Lung microvascular endothelial cell (primary cell): ENCODE results near the gene VWF. TPM values are rescaled to one million over a fixed set of nuclear protein-coding genes. Genes with fewer than 3 reads are reported as not detected.
"Not testable (repeated sequence)": the region's sequence is repeated elsewhere in the genome, so short reads cannot be mapped to it uniquely, and the experiment has no call there.

Experiments used
- DNase-seq, 2 donors: peaks; one replicate each; pipeline versions ENCODE4 v3.0.0 to v3.0.0-alpha.2; 2010; ENCODE audit warnings: low read depth in 2 of 2
- total RNA-seq: library from RNA; depleted of rRNA; stranded (reverse); fragments of >200 nt; gene quantifications from 2 replicates; pipeline ENCODE4 v1.2.1, GENCODE V29; 2014

The VWF gene
- total RNA-seq, 1 donor from 2014 or later: 1,530 TPM

GRCh38 chr12:6146509-6146908 is 22.0 kb upstream of the VWF start:
- DNase-seq: no peak

DNA sequence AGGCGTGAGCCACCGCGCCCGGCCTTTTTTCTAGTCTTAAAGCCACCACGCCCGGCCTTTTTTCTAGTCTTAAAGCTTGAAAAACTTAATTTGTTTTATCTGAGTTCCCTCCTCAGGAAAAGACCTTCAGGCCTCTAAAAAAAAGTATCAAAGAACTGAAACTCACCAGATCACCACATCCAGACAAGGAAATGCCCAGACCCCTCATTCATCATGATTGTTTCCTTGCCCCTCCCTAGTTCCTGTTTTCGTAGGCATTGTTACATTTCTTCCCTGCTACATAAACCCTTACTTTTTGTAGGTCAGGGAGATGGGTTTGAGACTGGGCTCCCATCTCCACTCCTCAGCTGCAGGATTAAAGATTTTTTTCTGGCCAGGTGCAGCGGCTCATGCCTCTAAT is 21.1 kb upstream of the VWF start:
- peak in 1 of 2 donors; percentile 86 for DNase-seq

DNA sequence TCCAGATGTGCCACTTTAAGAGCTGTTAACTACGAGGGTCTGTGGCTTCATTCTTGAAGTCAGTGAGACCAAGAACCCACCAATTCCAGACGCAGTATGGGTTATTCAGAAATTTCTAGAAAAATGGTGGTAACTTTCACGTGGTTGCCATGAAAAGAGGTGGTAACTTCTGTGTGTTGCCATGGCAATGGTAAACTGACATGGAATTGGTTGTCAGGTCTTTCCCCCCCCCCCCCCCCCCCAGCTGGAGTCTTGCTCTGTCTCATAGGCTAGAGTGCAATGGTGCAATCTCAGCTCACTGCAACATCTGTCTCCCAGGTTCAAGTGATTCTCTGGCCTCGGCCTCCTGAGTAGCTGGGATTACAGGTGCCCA is 18.8 kb upstream of the VWF start:
- no peak for DNase-seq

DNA sequence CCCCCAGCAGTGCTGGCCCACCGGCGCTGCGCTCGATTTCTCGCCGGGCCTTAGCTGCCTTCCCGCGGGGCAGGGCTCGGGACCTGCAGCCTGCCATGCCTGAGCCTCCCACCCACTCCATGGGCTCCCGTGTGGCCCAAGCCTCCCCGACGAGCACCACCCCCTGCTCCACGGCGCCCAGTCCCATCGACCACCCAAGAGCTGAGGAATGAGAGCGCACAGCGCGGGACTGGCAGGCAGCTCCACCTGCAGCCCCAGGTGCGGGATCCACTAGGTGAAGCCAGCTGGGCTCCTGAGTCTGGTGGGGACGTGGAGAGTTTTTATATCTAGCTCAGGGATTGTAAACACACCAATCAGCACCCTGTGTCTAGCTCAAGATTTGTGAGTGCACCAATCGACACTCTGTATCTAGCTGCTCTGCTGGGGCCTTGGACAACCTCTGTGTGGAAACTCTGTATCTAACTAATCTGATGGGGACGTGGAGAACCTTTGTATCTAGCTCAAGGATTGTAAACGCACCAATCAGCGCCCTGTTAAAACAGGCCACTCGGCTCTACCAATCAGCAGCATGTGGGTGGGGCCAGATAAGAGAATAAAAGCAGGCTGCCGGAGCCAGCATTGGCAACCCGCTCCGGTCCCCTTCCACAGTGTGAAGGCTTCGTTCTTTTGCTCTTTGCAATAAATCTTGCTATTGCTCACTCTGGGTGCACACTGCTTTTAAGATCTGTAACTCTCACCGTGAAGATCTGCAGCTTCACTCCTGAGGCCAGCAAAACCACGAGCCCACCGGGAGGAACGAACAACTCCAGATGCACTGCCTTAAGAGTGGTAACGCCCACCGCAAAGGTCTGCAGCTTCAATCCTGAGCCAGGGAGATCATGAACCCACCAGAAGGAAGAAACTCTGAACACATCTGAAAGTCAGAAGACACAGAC is 18.2 kb upstream of the VWF start:
- DNase-seq: not testable (repeated sequence)

DNA sequence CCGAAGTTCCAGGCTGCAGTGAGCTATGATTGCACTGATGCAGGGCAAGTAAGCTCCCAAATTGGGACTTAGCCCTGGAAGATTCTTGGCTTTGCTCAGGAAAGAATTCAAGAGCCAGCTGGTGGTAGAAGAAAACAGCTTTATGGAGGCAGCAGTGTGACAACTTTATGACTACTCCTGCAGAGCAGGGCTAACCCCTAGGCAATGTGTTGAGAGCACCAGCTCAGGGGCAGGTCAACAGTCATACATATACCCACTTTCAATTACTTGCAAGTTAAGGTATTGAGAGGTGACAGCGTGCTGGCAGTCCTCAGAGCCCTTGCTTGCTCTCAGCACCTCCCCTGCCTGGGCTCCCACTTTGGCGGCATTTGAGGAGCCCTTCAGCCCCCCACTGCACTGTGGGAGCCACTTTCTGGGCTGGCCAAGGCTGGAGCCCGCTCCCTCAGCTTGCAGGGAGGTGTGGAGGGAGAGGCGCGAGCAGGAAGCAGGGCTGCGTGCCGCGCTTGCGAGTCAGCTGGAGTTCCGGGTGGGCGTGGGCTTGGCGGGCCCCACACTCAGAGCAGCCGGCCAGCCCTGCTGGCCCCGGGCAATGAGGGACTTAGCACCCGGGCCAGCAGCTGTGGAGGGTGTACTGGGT is 17.4 kb upstream of the VWF start:
- not testable (repeated sequence) for DNase-seq

DNA sequence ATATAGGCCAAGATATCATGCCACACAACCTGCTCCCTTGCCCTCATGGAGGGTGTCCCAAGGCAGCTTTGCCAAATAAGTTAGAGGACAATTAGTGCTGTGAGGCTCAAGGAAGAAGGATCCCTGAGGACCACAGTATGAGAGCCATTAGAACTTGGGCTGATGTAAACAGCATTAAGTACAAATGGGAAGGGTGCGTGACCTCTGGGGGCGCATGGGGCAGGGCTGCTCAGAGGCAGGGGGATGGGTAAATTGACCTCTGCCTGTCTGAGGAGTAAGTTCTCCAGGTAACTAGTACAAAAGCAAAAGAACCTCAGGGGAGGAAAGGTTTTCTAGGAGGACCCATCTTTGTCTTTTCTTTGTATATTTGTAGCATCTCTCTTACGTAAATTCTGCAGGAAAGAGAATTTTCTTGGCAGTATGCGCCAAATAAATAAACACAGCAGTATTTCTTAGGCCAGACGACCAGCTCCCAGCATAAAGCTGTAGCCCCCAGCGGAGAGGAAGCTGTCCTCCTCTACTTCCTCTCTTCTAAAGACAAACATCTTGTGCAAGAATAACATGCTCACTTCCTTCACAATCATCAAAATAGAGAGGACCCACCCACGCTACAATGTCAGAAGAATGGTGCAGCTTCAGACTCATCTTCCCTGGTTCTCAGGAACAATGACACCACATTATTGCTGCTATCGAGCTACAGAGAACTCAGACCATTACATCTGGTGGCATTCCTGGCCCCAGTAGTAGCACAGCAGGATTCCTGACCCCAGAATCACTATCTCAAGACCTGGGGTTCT is 16.4 kb upstream of the VWF start:
- peak in 1 of 2 donors; percentile 91 for DNase-seq

- peak in 1 of 2 donors; percentile 92 for DNase-seq
Measured at GRCh38 chr12:6135071-6135470, 10.6 kb upstream of the VWF start.

DNA sequence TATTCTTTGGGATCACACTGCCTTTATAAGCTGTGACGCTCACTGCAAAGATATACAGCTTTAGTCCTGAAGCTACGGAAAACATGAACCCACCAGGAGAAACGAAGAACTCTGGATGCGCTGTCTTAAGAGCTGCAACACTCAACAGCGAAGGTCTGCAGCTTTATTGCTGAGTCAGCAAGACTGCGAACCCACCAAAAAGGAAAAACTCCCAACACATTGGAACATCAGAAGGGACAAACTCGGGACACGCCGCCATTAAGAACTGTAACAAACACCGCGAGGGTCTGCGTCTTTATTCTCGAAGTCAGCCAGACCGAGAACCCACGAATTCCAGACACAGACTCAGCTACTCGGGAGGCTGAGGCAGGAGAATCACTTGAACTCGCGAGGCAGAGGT is 9.2 kb upstream of the VWF start:
- DNase-seq: no peak

GRCh38 chr12:6132496-6132895 is 8.0 kb upstream of the VWF start:
- DNase-seq: no peak

DNA sequence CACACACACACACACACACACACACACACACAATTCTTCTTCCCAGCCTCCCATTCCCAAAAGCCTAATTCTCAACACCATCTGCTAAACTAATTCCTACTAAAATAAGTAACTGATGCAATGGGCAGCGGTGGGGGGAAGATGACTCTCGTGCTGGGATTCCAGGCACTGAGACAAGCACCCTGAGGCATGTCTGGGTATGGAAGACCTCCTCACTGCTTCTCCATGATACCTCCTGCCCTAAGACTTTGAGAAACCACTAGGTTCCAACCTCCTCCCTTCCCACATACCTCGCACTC is 789 bp upstream of the VWF start:
- DNase-seq: no peak

- peak in 1 of 2 donors; percentile 49 for DNase-seq
Measured at GRCh38 chr12:6123258-6123657, 1.2 kb downstream of the VWF start.

DNA sequence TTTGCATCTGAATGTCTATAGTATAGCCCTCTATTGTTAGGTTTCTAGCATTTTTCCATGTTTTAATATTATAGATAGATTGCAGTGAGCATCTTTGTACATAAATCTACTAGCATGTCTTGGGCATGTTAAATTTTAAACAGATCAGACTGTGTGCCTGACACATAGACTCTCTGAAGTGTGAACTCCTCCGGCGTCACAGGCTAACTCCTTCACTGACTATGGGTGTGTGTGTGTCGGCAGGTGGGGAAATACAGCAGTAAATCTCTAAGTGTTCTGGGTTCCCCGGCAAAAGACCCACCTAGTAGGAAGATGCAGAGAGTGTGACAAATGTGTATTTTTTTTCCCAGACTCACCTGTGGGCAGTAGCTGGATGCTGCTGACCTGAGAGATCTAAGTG is 2.3 kb downstream of the VWF start:
- DNase-seq: no peak

GRCh38 chr12:6120796-6121473 is 3.5 kb downstream of the VWF start:
- DNase-seq: peak in 1 of 2 donors; percentile 23

DNA sequence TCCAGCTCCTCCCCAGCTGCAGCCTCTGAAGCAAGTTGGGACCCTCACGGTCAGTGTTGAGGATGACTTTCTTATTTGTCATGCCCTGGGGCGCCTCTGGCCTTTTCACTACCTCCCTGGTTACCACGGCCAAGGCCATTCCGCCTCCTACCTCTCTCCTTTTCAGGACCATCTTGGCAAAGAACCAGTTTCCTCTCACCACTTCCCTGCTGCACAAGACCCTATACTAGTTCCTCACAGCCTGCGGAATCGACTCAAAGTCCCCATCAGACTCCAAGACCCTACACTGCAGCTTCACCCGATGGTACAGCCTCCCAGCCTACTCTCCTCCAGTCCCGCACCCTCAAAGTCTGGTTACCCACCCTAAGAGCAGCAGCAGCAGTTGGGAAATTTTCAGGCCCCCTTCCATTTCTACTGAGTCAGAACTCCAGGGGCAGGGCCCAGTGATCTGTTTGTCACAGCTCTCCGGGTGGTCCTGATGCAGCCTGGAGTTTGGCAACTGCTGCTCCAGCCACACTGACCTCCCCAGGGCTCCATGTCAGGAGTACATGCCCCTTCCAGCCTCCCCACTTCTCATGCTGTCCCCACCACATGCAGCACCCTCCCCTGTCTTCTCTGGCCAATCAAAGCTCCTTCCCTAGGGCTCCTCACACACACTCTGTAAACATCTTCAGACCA is 5.4 kb downstream of the VWF start:
- peak in 1 of 2 donors; percentile 47 for DNase-seq

- DNase-seq: peak; percentile 89 to 99
Measured at GRCh38 chr12:6116471-6117021, 7.9 kb downstream of the VWF start.

DNA sequence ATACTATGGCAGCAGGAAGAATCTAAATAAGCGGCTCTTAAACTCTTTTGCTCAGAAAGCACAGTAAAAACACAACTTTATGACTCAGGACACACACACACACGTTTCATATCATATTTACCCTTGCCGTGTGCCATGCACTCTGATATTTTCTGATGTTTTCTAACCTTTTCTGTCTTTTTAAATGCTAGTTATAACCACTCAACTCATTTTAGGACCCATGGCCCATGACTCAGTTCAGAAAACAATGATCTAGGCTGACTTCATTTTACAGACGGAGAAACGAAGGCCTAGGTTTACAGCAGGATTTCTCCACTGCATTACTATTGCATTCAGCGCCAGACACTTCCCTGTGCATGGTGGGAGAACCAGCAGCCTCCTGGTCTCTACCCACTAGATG is 9.1 kb downstream of the VWF start:
- peak in 1 of 2 donors; percentile 54 for DNase-seq

- peak in 1 of 2 donors; percentile 11 for DNase-seq
Measured at GRCh38 chr12:6114476-6114870, 10.0 kb downstream of the VWF start.

GRCh38 chr12:6113691-6114475 is 10.6 kb downstream of the VWF start:
- DNase-seq: no peak

GRCh38 chr12:6112004-6112403 is 12.5 kb downstream of the VWF start:
- peak in 1 of 2 donors; percentile 14 for DNase-seq

GRCh38 chr12:6110006-6110405 is 14.5 kb downstream of the VWF start:
- DNase-seq: no peak
